Suppressor macrophage (primary cell): ENCODE results near the gene TRAPPC1.

Experiments
- DNase-seq, 4 experiments: peaks; one replicate each; pipeline ENCODE4 v3.0.0-alpha.2; 2020 to 2022

The TRAPPC1 gene

GRCh38 chr17:7897090-7897489 is 34.7 kb downstream of the TRAPPC1 start:
- DNase-seq, result no peak

DNA sequence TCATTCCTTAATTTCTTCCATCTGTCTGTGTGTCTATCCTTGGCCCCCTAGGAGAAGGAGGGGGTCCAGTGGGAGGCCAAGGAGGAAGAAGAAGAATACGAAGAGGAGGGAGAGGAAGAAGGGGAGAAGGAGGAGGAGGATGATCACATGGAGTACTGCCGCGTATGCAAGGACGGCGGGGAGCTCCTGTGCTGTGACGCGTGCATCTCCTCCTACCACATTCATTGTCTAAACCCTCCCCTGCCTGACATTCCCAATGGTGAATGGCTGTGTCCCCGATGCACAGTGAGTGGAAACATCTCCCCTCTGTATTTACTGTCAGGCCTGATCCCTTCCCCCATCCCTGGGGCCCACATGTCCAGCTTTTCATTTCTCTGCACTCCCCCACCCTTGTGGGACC is 36.9 kb downstream of the TRAPPC1 start:
- DNase-seq, result no peak

DNA sequence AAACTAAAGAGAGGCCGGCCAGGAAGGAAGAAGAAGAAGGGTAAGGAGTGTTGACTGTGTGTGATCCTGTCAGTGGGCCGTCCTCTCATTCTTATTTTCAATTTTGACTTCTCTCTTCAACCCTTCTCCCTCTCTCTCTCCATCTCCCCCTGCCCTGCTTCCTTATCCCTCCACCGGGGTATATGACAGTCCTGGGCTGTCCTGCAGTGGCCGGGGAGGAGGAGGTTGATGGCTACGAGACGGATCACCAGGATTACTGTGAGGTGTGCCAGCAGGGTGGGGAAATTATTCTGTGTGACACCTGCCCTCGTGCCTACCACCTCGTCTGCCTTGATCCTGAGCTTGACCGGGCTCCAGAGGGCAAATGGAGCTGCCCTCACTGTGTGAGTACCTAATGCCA is 37.5 kb downstream of the TRAPPC1 start:
- DNase-seq, result no peak

DNA sequence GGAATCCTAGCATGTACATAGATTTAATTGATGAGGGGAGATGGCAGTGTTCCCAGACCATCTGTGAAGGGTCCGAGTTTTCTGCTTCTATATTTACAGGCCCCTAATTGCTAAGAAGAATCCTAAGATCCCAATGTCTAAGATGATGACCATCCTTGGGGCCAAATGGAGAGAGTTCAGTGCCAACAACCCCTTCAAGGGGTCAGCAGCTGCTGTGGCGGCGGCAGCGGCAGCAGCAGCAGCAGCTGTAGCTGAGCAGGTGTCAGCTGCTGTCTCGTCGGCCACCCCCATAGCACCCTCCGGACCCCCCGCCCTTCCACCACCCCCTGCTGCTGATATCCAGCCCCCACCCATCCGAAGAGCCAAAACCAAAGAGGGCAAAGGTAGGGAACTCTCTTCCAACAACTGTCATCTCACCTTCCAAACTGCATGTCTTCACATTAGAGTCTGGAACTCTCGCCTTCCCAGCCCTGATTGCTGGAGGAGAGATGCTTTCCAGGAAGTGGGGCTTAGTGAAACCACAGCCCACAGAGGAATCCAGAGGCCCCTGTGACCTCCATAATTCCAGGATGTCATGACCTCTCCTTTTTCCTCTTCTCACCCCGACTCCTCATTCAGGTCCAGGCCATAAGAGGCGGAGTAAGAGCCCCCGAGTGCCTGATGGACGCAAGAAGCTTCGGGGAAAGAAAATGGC is 38.4 kb downstream of the TRAPPC1 start:
- no peak for DNase-seq

GRCh38 chr17:7889166-7889955 is 42.4 kb downstream of the TRAPPC1 start:
- peak; percentile 95 to 98 (median 97) for DNase-seq

GRCh38 chr17:7888184-7888920 is 43.4 kb downstream of the TRAPPC1 start, which contains the start of gene CHD3:
TSS of gene CHD3 (plus strand) at chr17:7888789. CDS start at chr17:7889001, 212 bp downstream.
- DNase-seq, result no peak

GRCh38 chr17:7887482-7888183 is 44.1 kb downstream of the TRAPPC1 start:
- DNase-seq, result peak; percentile 88 to 94 (median 91)

- DNase-seq, result no peak
Measured at GRCh38 chr17:7887038-7887481, 44.7 kb downstream of the TRAPPC1 start.

DNA sequence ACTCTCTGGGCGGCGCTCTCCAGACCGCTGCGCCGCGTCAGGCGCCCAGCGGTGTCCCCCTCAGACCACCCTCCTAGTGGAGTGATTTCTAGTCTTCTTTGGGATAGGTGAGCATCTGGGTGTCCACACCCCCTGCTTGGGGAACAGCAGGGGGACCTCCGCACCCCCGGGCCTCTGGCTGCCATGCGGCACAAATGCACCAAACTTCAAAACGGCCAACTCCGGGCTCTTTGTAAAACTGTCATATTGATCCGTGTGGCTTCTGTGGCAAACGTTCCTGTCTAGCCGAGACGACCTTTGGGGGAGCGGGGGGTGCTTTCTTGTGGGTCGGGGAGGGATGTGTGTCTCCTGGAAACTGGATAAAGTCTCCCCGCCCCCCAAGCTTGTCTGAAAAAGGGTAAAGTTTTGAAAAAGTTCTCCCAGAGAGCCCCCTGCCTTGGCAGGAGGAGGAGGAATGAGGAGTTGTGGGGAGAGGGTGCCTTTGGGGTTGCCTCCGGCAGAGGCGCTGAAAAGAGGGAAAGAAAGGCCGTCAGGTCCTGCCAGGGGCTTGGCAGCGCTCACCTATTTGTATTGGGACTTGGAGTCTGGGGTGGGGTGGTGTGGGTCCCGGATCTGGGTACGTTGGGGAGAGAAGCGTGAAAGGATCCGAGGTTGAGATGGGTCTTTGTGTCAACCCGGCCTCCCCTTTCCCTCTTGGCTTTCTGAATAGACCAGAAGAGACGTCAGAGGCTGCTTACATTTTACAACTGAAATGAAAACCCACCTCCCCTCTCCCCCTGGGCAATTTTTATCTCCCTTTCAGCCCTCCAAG is 45.3 kb downstream of the TRAPPC1 start:
- DNase-seq, result peak in 2 of 4 experiments; percentile 11 to 39

DNA sequence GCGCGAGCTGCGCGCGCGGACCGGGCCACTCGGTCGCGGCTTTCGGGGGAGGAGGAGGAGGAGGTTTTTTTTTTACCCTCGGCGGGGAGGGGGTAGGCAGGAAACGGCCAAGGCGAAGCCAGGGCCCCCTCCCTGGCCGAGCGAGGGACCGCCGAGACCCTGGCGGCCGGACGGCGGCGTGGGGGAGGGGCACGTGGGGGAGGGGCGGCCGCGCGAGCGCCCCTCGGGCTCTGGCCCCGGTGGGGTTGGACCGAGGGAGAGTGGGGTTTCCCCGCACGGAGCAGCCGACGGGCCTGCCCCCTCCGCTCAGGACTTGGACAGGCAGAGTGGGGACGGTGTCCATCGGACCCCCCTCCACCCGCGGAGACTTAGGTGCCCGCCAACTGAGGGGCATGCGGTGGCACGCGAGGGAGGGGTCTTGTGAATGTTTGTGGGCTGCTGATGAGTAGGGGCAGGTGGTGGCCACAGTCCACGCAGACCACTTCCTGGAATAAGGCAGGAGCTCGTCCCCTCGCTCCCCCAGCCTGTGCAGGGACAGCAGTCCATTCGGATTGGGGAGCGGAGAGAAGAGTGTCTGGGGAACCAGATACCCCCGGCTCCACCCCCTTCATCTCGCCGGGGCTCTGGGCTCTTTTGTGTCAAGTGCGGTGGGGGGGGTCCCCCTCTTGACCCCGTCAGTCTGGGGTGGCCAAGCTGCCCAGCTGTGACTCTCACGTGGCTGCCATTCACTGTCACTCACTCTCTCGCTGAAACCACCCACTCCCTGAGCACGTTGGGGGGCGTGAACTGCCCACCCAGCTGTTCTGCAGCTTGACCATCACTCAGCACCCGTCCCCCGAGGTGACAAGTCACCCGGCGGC is 46.1 kb downstream of the TRAPPC1 start:
- DNase-seq, result peak; percentile 27 to 73 (median 56)

GRCh38 chr17:7884581-7885366 is 47.0 kb downstream of the TRAPPC1 start:
- DNase-seq, result peak in 1 of 4 experiments; percentile 23

DNA sequence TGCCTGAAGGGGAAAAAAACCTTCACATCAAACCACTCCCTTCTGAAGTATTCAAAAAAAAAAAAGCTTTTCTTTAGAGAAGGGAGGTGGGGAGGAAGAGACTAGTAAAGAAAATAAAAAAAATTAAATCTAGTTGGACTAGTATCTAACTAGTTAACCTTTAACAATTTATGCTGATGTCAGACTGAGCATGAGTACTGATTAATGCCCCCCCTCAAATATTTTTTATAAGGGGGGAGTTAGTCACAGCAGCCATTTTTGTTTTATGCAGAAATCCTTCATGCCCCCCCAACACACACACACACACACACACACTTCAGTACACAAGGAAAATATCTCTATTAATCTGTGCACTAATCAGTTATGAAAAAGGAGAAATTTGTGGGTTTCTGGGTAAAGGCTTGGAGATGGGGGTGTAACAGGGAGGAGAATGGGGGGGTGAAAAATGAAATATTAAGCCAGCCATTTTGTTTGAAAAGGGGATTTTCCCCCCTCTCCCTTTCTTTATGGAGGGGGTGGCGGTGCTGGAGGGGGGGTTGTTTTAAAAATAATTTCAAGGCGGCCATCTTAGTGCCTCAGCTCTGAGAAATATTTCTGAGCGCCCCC is 47.9 kb downstream of the TRAPPC1 start:
- no peak for DNase-seq

DNA sequence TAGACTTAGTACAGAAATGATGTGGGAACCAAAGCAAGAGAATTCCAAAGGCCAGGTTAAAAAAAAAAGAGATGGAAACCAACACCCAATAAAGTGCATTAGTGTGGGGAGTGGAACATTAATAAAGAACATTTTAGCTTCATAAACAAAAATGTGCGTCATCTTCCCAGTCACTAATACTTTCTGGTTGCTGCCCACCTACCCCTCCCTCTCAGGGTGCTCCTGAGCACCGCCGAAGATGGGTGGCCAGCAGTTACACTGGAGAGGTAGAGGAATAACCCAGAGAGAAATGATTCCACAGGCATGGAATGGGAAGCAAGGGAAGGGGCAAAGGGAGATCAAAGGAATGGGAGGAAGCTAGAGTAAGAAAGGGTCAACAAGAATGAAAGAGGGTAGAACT is 49.1 kb downstream of the TRAPPC1 start:
- DNase-seq, result no peak

GRCh38 chr17:7882068-7882467 is 49.7 kb downstream of the TRAPPC1 start:
- DNase-seq, result peak in 2 of 4 experiments; percentile 15 to 20

- no peak for DNase-seq
Measured at GRCh38 chr17:7881276-7882054, 50.3 kb downstream of the TRAPPC1 start.
